Small intestine (tissue), 7 donors: ENCODE data around the gene SLC9A9. TPM values are rescaled to one million over a fixed set of nuclear protein-coding genes. Genes with fewer than 3 reads are reported as not detected.

Source experiments
- DNase-seq, 2 donors: peaks; one replicate each; pipeline versions ENCODE4 v3.0.0 to v3.0.0-alpha.2; 2013
- FAIRE-seq: peaks from 2 replicates; lab custom pipeline; 2012; peaks lifted over from hg19 to GRCh38; lab: Jason Lieb, UNC
- H3K27ac ChIP-seq, 3 donors: one replicate each; pipeline ENCODE4 v1.5.1; 2013; ENCODE audit warnings: low read length in 2 of 3, mild to moderate bottlenecking in 2 of 3, control low read depth in 1 of 3, inconsistent platforms in 1 of 3, low read depth in 1 of 3, moderate library complexity in 1 of 3
- H3K27me3 ChIP-seq, 3 donors: one replicate each; pipeline ENCODE4 v1.6.1; 2013; ENCODE audit warnings: low read length in 3 of 3, inconsistent platforms in 1 of 3; ENCODE audit not compliant: control insufficient read depth in 3 of 3, insufficient read depth in 3 of 3
- H3K36me3 ChIP-seq, 3 donors: one replicate each; pipeline ENCODE4 v1.6.1; 2013; ENCODE audit warnings: low read length in 3 of 3, inconsistent platforms in 1 of 3, low read depth in 1 of 3, mild to moderate bottlenecking in 1 of 3, moderate library complexity in 1 of 3; ENCODE audit not compliant: control insufficient read depth in 3 of 3, insufficient read depth in 2 of 3
- H3K4me1 ChIP-seq, 3 donors: one replicate each; pipeline ENCODE4 v1.6.1; 2013; ENCODE audit warnings: low read length in 2 of 3, inconsistent platforms in 1 of 3, low read depth in 1 of 3, mild to moderate bottlenecking in 1 of 3, moderate library complexity in 1 of 3; ENCODE audit not compliant: control insufficient read depth in 3 of 3, insufficient read depth in 2 of 3
- H3K4me3 ChIP-seq, 3 donors: one replicate each; pipeline ENCODE4 v1.5.1; 2013; ENCODE audit warnings: low read length in 3 of 3, control low read depth in 1 of 3, inconsistent platforms in 1 of 3, low read depth in 1 of 3, mild to moderate bottlenecking in 1 of 3, moderate library complexity in 1 of 3
- H3K9me3 ChIP-seq, 2 donors: one replicate each; pipeline ENCODE4 v1.6.1; 2013; ENCODE audit warnings: low read depth in 1 of 2, low read length in 1 of 2; ENCODE audit not compliant: control insufficient read depth in 2 of 2, insufficient read depth in 1 of 2
- WGBS, 3 donors: extraction: QIAGEN DNeasy Blood & Tissue Kit; methylation state at CpG; one replicate each; pipeline ENCODE4 v1.1.7; 2013; 5-methylcytosine and 5-hydroxymethylcytosine counted together
- polyA plus RNA-seq, 4 donors: library from polyadenylated mRNA; stranded (reverse) in 3 of 4; unstranded in 1 of 4; fragments of 200-250 nt in 3 of 4; fragments of 120-200 nt in 1 of 4; gene quantifications; one replicate each; pipeline versions ENCODE4 v1.2.1 to v1.2.3, GENCODE V29; 2013
- donor health status: healthy with polysubstance abuse.
- donor health status: control.
- donor health status: control.
- donor health status: Bipolar disorder and iron deficiency.
- donor health status: healthy.

The SLC9A9 gene
- polyA plus RNA-seq, 4 donors = 1.4 to 4.6 (median 4.1) TPM; not detected in 1

DNA sequence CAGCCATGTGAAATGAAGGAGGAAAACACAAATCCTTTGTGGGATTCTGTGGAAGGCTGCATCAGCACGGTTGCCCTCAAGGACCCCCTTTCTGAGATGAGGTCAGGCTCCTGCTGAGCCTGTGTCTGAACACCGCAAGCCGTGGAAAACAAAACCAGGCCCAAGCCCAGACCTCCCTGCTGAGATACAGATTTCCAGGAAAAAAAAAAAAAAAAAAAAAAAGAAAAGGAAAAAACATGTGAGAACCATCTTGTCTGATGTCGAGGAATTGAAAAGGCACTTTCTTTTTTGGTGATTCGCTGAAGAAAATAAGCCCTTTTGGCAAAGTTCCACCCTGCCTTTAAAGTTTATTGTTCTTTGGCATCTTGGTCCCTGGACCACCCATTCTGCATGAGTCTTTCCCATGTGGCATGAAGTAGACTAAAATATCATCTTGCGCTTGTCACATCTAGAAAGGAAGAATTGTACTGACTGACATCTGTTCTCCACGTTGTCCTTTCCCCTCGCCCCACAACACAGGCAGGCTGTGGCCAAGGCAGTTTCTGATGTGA is 611.1 kb downstream of the SLC9A9 start:
- Histone ChIP-seq H3K4me3 (no peak overlapping the region), H3K9me3 (no peaks in the 10 kb centered on the region), H3K4me1 (no peaks in the 10 kb centered on the region), H3K27ac (no peak overlapping the region), H3K36me3 (no peaks in the 10 kb centered on the region), H3K27me3 (no peaks in the 10 kb centered on the region)
- no peak for FAIRE-seq
- 76 to 89% (median 76%) methylated on average over 8 of the region's 8 CpGs for WGBS, 3 donors
- no peak for DNase-seq

DNA sequence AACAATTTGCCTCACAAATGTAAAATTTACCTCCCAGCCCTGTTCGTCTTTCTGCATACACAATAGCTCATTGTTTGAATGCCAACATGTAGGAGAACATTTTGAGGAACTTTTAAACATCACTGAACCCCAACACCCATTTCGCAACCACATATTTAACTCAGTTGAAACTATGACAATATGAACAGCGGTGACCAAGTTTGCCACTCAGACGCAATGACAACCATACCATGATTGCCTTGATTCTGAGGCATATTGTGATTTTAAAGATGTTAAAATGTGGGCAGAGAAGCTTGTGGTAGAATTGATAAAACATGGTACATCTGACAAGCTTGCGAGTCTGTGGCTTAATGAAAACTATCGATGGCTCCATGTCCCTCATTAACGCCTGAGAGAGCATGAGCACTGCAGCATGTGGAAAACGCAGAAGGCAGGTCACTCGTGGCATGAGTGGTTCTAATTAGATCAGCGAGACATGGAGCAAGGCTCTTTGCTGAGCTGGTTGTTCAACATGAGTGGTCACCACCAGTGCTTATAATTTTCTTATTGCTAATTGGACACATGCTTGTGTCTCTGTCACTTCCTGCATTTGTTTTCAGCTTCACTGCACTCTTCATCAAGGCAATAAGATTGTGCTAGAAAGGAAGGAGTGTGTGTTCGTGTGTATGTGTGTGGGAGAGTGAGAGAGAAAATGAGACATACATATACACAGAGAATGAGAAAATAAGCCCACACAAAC is 611.9 kb downstream of the SLC9A9 start:
- FAIRE-seq = no peak
- Histone ChIP-seq H3K27me3 (no peaks in the 10 kb centered on the region), H3K9me3 (no peaks in the 10 kb centered on the region), H3K27ac (no peak overlapping the region), H3K36me3 (no peaks in the 10 kb centered on the region), H3K4me1 (no peaks in the 10 kb centered on the region), H3K4me3 (no peak overlapping the region)
- WGBS, 3 donors = 89 to 92% (median 90%) methylated on average over 11 of the region's 11 CpGs
- no peak for DNase-seq

DNA sequence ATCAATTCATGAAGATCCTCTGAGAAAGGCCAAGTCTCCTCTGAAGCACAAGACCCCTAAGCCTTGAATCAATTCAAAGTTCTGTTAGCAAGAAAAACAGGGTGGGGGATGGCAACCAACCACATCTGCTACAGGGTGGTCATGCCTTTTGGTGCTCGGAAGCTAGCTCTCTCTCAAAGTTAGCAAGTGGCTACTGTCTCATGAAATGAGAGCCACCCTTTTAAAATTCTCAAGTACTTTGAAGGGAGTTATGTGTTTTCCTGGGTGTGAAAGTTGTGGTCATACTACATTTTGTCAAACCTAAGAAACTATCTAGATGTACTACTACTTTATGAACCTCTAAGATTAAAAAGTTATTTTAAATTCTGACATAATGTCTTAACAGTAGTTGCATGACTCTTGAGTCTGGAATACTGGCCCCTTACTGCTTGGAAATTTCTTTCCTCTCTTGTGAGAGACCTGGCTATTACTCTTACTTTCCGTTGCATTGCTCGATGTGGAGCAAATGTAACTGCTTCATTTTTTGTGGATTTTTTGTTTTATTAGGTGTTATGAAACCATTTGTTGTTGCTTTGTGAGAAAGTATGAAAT is 612.6 kb downstream of the SLC9A9 start:
- no peak for FAIRE-seq
- 92 to 95% (median 94%) methylated on average over 3 of the region's 3 CpGs for WGBS, 3 donors

DNA sequence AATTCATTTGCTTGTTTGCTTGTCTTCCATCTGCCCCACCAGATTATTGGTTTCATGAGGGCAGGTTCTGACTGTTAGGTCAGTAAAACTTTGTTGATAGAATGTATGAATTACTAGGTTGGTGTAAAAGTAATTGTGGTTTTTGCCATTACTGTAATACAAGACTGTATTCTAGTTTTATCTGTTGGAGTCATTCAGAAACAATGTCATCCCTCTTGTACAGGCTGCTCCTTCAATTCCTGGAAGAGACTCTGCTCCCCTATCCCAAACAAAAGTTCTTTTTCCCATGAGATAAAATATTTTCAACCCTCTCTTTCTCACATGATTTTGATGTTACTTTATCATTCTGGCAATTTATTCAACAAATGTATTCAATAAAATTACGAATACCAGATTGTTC is 613.7 kb downstream of the SLC9A9 start:
- 68 to 84% (median 75%) methylated on average over 1 of the region's 1 CpG for WGBS, 3 donors
- no peaks in the 10 kb centered on the region for H3K36me3 ChIP-seq
- H3K9me3 ChIP-seq = no peaks in the 10 kb centered on the region
- DNase-seq (no peak), FAIRE-seq (no peak)
- no peak overlapping the region for H3K4me3 ChIP-seq
- no peaks in the 10 kb centered on the region for H3K27me3 ChIP-seq
- H3K4me1 ChIP-seq = no peaks in the 10 kb centered on the region
- H3K27ac ChIP-seq = no peak overlapping the region

More for the DNA sequence above, 612.6 kb downstream of the SLC9A9 start:
- no peak for DNase-seq
- H3K9me3 ChIP-seq = no peaks in the 10 kb centered on the region
- no peak overlapping the region for H3K27ac ChIP-seq
- H3K36me3 ChIP-seq = no peaks in the 10 kb centered on the region
- no peak overlapping the region for H3K4me3 ChIP-seq
- H3K27me3 ChIP-seq = no peaks in the 10 kb centered on the region
- no peaks in the 10 kb centered on the region for H3K4me1 ChIP-seq

DNA sequence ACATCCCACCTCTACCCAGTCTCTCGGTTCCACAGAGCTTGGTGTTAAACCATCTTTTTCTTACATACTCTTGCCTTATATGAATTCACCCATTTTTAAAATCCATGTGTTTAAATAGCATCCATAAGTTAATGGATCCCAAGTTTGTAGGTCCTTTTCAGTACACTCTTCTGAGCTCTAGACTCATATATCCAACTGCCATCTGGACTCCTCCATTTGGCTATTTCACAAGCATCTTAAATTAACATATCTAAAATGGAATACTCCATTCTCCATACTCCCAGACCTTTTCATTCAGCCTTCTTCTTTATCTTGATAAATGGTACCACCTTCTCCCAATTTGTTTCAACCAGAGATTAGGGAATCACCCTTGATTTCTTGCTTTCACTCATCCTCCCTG is 615.3 kb downstream of the SLC9A9 start:
- DNase-seq (no peak), FAIRE-seq (no peak)
- H3K27me3 ChIP-seq = no peaks in the 10 kb centered on the region
- H3K36me3 ChIP-seq = no peaks in the 10 kb centered on the region
- WGBS, 3 donors = 88 to 92% (median 91%) methylated on average over 1 of the region's 1 CpG
- no peak overlapping the region for H3K27ac ChIP-seq
- no peak overlapping the region for H3K4me3 ChIP-seq
- no peaks in the 10 kb centered on the region for H3K9me3 ChIP-seq
- H3K4me1 ChIP-seq = no peaks in the 10 kb centered on the region

DNA sequence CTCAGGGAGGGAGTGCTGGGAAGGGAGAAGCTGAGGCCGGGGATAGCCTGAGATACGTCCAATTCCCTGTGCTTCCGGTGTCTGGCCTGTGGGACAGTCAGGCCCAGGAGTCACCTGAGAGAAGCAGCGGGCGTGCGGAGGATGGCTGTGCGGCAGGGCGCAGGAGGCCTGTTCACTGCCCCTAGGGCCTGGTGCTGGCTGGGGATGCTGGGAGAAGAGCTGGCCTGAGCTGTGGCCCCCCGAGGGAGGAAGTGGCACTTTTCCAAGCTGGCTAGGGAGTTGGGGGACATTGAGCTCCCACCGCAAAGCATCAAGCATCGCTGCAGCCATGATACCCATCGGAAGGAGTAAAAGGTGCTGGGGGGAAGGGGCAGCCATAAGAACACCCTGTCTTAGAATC is 619.9 kb downstream of the SLC9A9 start:
- no peak for DNase-seq
- WGBS, 3 donors = 93 to 96% (median 95%) methylated on average over 12 of the region's 12 CpGs

DNA sequence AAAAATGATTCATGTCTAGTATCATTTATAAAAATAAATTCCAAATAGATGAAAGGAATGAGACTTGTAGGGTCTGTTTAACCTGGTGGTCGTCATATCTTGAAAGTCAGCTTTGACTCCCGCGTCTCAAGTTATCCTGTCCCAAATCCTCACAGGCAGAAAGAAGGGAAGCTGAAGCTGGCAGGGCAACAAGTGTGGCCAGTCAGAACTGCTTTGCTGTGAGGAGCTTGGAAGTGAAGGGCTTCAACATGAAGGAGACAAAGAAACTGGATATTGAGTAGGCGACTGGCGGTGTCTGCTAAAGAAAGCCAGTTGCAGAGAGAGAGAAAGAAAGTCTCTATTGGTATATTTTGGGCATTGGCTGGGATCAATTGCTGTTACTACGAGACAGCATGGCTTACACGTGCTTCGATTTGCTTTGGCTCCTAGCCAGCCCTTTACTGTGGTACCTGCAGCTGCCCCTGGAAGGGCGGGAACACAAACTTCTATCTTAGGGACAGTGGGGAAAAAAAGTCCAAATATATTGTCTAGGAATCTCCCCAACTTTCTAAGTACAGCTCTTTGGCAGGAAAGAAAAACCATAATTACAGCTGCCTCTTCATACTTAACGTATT is 621.5 kb downstream of the SLC9A9 start:
- no peaks in the 10 kb centered on the region for H3K9me3 ChIP-seq
- 28 to 72% (median 46%) methylated on average over 10 of the region's 10 CpGs for WGBS, 3 donors
- FAIRE-seq = no peak

More for the DNA sequence above, 619.9 kb downstream of the SLC9A9 start:
- Histone ChIP-seq H3K4me1 (no peaks in the 10 kb centered on the region), H3K27me3 (no peaks in the 10 kb centered on the region), H3K9me3 (no peaks in the 10 kb centered on the region), H3K36me3 (no peaks in the 10 kb centered on the region), H3K4me3 (no peak overlapping the region), H3K27ac (no peak overlapping the region)
- no peak for FAIRE-seq

DNA sequence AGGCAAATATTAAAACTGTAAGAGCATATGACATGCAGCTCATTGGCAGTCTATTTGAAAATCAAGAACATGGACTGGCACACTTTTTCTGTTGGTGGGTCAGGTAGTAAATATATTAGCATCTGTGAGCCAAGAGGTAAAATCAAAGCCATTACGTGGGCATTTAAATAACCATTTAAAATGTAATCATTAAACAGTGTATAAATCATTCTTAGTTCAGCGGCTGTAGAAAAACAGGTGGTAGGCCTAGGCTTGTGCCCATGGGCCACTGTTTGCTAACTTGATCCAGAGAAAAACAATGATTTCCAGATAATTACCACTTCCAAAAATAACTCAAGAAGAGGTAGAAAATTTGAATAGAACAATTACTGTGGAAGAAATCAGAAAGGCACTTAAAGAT is 623.6 kb downstream of the SLC9A9 start:
- no peaks in the 10 kb centered on the region for H3K36me3 ChIP-seq
- no peak overlapping the region for H3K4me3 ChIP-seq
- H3K9me3 ChIP-seq = no peaks in the 10 kb centered on the region
- peaks cover 0 to 2% (median 0%) of the 10 kb centered on the region in 3 donors for H3K27me3 ChIP-seq
- no peaks in the 10 kb centered on the region for H3K4me1 ChIP-seq
- WGBS, 3 donors = 19 to 67% (median 51%) methylated on average over 2 of the region's 2 CpGs
- no peak overlapping the region for H3K27ac ChIP-seq
- DNase-seq (no peak), FAIRE-seq (no peak)

More for the DNA sequence above, 621.5 kb downstream of the SLC9A9 start:
- H3K27ac ChIP-seq = no peak overlapping the region
- peak in 1 of 2 donors; percentile 21 for DNase-seq
- H3K36me3 ChIP-seq = no peaks in the 10 kb centered on the region
- H3K4me1 ChIP-seq = no peaks in the 10 kb centered on the region
- H3K27me3 ChIP-seq = no peaks in the 10 kb centered on the region
- H3K4me3 ChIP-seq = no peak overlapping the region
